Right renal pelvis (tissue), 4 donors: ENCODE measurements around the gene TLCD2. TPM values are rescaled to one million over a fixed set of nuclear protein-coding genes. Genes with fewer than 3 reads are reported as not detected.
A peak's percentile ranks its signal among the peaks of the same experiment; 100 is the strongest.
"Not testable (repeated sequence)": the region's sequence is repeated elsewhere in the genome, so short reads cannot be mapped to it uniquely, and the experiment has no call there.

Source experiments
- DNase-seq, 4 donors: peaks; one replicate each; pipeline ENCODE4 v3.0.0-alpha.2; 2013; ENCODE audit warnings: low read depth in 4 of 4, low spot score in 3 of 4, missing footprints in 1 of 4
- polyA plus RNA-seq, 4 donors: library from polyadenylated mRNA; unstranded; fragments of 120-200 nt; gene quantifications; one replicate each; pipeline ENCODE4 v1.2.1, GENCODE V29; 2013; ENCODE audit not compliant: insufficient read length in 4 of 4

The TLCD2 gene
- polyA plus RNA-seq, 4 donors: 5.1 to 6.2 (median 5.9) TPM

DNA sequence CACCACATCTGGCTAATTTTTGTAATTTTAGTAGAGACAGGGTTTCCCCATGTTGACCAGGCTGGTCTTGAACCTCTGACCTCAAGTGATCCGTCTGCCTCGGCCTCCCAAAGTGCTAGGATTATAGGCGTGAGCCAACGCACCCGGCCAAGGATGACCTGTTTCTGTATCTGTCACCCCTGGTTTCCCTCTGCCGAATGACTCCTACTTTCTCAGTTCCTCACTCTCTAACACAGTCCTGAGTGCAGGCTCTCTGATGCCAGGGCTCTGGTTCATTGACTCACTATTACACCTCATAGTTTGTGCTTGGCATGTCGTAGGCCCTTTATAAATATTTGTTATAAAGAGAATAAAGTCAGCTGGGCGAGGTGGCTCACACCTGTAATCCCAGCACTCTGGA lies 14.8 kb downstream of the TLCD2 start:
- DNase-seq: no peak

DNA sequence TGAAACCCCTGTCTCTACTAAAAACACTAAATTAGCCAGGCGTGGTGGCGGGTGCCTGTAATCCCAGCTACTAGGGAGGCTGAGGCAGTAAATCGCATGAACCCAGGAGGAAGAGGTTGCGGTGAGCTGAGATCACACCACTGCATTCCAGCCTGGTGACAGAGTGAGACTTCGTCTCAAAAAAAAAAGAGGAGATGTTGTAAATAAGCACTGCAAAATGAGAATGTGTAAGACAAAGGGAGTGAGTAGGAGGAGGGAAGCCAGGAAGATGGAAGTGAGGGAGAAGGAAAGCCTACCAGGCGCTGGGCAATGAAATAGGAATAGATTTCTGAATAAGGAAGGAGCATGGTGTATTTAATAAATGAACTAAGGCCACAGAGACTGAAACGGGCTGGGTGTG lies 16.8 kb downstream of the TLCD2 start:
- no peak for DNase-seq

DNA sequence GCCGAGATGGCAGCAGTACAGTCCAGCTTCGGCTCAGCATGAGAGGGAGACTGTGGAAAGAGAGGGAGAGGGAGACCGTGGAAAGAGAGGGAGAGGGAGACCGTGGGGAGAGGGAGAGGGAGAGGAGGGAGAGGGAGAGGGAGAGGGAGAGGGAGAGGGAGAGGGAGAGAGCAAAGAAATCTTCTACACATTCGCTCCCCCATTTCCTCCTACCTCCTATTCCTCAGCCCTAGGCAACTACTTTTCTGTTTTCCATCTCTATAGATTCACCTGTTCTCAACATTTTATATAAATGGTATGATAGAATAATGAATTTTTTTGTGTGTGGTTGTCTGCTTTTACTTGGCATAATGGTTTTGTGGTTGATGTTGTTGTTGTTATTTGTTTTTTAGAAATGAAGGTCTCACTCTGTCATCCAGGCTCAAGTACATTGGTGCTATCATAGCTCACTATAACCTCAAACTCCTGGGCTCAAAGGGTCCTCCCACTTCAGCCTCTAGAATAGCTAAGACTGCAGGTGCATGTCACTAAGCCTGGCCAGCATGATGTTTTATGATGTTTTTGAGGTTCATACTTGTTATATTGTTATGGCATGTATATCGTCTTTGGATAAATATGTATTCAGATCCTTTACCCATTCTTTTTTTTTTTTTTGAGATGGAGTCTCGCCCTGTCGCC lies 19.5 kb downstream of the TLCD2 start:
- no peak for DNase-seq

DNA sequence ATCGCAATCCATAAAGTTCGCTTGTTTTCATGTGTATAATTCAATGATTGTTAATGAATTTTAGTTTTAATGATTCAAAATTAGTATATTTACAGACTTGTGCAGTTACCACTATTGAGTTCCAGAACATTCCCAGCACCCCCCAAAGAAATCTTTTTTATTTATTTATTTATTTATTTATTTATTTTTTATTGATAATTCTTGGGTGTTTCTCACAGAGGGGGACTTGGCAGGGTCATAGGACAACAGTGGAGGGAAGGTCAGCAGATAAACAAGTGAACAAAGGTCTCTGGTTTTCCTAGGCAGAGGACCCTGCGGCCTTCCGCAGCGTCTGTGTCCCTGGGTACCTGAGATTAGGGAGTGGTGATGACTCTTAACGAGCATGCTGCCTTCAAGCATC lies 21.8 kb downstream of the TLCD2 start:
- DNase-seq: not testable (repeated sequence)

- no peak for DNase-seq
Observed at GRCh38 chr17:1686086-1686485, 24.1 kb downstream of the TLCD2 start.

GRCh38 chr17:1684378-1685189 lies 25.6 kb downstream of the TLCD2 start, which contains the start of gene PRPF8:
Gene PRPF8 (minus strand): TSS chr17:1684867. CDS start chr17:1684571, 296 bp downstream.
- DNase-seq: peak; percentile 95 to 97 (median 96)

GRCh38 chr17:1683459-1683858 lies 26.7 kb downstream of the TLCD2 start:
- DNase-seq: no peak

DNA sequence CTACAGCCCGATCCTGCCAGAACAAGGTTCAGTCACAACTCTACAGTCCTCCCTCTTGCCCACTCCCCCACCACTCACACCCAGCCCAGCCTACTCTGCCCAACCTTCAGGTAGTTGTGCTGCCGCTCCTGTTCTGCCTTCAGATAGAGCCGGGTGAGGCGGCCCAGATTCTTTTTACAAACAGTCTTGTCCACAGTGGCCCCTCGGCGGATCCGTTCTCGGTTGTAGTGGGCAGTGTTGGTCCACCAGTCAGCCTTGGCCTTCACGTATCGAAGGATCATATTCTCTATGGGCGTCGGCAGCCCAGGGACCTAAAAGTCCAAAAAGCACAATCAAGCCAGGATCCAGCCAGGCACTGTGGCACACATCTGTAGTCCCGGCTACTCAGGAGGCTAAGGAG lies 33.8 kb downstream of the TLCD2 start:
- DNase-seq: no peak

- DNase-seq: no peak
Observed at GRCh38 chr17:1673041-1673785, 37.0 kb downstream of the TLCD2 start.

- not testable (repeated sequence) for DNase-seq
Observed at GRCh38 chr17:1663934-1664333, 46.2 kb downstream of the TLCD2 start.

DNA sequence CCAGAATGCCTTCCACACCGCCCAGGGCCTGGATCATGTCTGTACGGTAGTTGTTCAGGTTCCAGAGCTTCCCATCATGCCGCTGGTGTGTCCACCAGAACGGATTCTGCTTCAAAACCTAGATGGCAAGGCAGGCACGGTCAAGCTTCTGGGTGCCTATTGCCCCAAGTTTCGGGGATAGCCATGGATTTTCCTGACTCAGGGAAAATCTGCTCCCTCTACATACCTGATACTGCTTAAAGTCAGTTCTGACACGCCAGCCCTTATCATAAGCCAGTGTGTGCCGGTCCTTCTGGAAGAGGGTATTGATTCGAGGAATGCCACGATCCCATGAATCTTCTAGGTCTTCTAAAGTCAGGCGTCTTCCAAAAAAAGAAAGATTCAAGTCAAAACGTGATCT lies 49.1 kb downstream of the TLCD2 start:
- DNase-seq: no peak

GRCh38 chr17:1658100-1658499 lies 52.1 kb downstream of the TLCD2 start:
- DNase-seq: no peak

- no peak for DNase-seq
Observed at GRCh38 chr17:1653735-1654134, 56.4 kb downstream of the TLCD2 start.

GRCh38 chr17:1652794-1653193 lies 57.4 kb downstream of the TLCD2 start:
- not testable (repeated sequence) for DNase-seq

Other genes with a start within 250 kb of the TLCD2 start
- 10 to 100 TPM; 68.6 to 80.8 (median 74.7) TPM for gene MYO1C, start 217.7 kb downstream of the TLCD2 start, polyA plus RNA-seq
- 10 to 100 TPM; 19.2 to 25.4 (median 23.6) TPM for gene INPP5K, start 193.8 kb downstream of the TLCD2 start, polyA plus RNA-seq
- gene PITPNA, start 147.6 kb downstream of the TLCD2 start, polyA plus RNA-seq: 10 to 100 TPM; 74.7 to 88.5 (median 84.8) TPM
- gene SLC43A2, start 81.5 kb downstream of the TLCD2 start, polyA plus RNA-seq: 10 to 100 TPM; 28.0 to 37.8 (median 31.3) TPM
- 1 to 10 TPM; 6.6 to 9.0 (median 7.6) TPM for gene SCARF1, start 64.6 kb downstream of the TLCD2 start, polyA plus RNA-seq
- 1 to 10 TPM; 4.1 to 5.4 (median 4.2) TPM for gene RILP, start 60.5 kb downstream of the TLCD2 start, polyA plus RNA-seq
- 100 to 1,000 TPM; 271 to 310 (median 285) TPM for gene PRPF8, start 25.5 kb downstream of the TLCD2 start, polyA plus RNA-seq
- gene WDR81, start 14.3 kb upstream of the TLCD2 start, polyA plus RNA-seq: 10 to 100 TPM; 13.5 to 22.2 (median 15.4) TPM
- gene SERPINF2, start 32.5 kb upstream of the TLCD2 start, polyA plus RNA-seq: 100 to 1,000 TPM in 1 of 4 donors, 10 to 100 TPM in 3; 81.8 to 134 (median 92.8) TPM
- 100 to 1,000 TPM; 149 to 228 (median 193) TPM for gene SERPINF1, start 51.7 kb upstream of the TLCD2 start, polyA plus RNA-seq
- 10 to 100 TPM; 12.6 to 17.7 (median 13.6) TPM for gene SMYD4, start 119.5 kb upstream of the TLCD2 start, polyA plus RNA-seq
- gene RPA1, start 119.6 kb upstream of the TLCD2 start, polyA plus RNA-seq: 100 to 1,000 TPM; 117 to 140 (median 130) TPM